Endodermal cell (in vitro differentiated cells): ENCODE data around the gene WNK4. TPM values are rescaled to one million over a fixed set of nuclear protein-coding genes. Genes with fewer than 3 reads are reported as not detected.

ENCODE experiments used
- DNase-seq: peaks from one replicate; pipeline ENCODE4 v3.0.0-alpha.2; 2017
- H3K27ac ChIP-seq: 2 replicates; pipeline ENCODE4 v1.5.1; 2013; ENCODE audit warnings: mild to moderate bottlenecking, low read depth, low read length, moderate library complexity
- H3K27me3 ChIP-seq: 2 replicates; pipeline ENCODE4 v1.6.1; 2013; ENCODE audit warnings: mild to moderate bottlenecking, low read length, moderate library complexity; ENCODE audit not compliant: insufficient read depth, control insufficient read depth, poor library complexity, severe bottlenecking
- H3K36me3 ChIP-seq: 2 replicates; pipeline ENCODE4 v1.7.0; 2013; ENCODE audit warnings: mild to moderate bottlenecking, low read length, moderate library complexity; ENCODE audit not compliant: control insufficient read depth, insufficient read depth
- H3K4me1 ChIP-seq: one replicate; pipeline ENCODE4 v1.7.0; 2013; ENCODE audit warnings: low read length; ENCODE audit not compliant: control insufficient read depth, insufficient read depth
- H3K4me3 ChIP-seq: 2 replicates; pipeline ENCODE4 v1.5.1; 2013; ENCODE audit warnings: mild to moderate bottlenecking, low read length, moderate library complexity
- H3K9ac ChIP-seq: 2 replicates; pipeline ENCODE4 v1.6.1; 2013; ENCODE audit warnings: mild to moderate bottlenecking, low read length, moderate library complexity; ENCODE audit not compliant: poor library complexity, severe bottlenecking; ENCODE audit errors: extremely low read depth
- H3K9me3 ChIP-seq: 2 replicates; pipeline ENCODE4 v1.6.1; 2013; ENCODE audit warnings: mild to moderate bottlenecking, low read length, moderate library complexity; ENCODE audit not compliant: control insufficient read depth
- H3K27ac Mint-ChIP-seq: 2 replicates; pipeline ENCODE4 v1.8.0; 2020; ENCODE audit warnings: mixed read lengths
- H3K27me3 Mint-ChIP-seq: 2 replicates; pipeline ENCODE4 v1.8.0; 2021; ENCODE audit warnings: mild to moderate bottlenecking, mixed read lengths; ENCODE audit not compliant: insufficient read depth
- H3K36me3 Mint-ChIP-seq: 2 replicates; pipeline ENCODE4 v1.8.0; 2020; ENCODE audit warnings: low read depth, mixed read lengths
- H3K4me1 Mint-ChIP-seq: 2 replicates; pipeline ENCODE4 v1.8.0; 2020; ENCODE audit warnings: mixed read lengths
- H3K4me3 Mint-ChIP-seq: 2 replicates; pipeline ENCODE4 v1.8.0; 2020; ENCODE audit warnings: mild to moderate bottlenecking, moderate library complexity, mixed read lengths
- H3K9me3 Mint-ChIP-seq: 2 replicates; pipeline ENCODE4 v1.8.0; 2020; ENCODE audit warnings: mild to moderate bottlenecking, mixed read lengths
- WGBS, 2 experiments: methylation state at CpG; one replicate each; pipeline versions ENCODE4 v1.1.5 to v1.1.7; 2013; ENCODE audit warnings: missing lambda C conversion rate in 2 of 2, mixed read lengths in 1 of 2; ENCODE audit not compliant: insufficient coverage in 1 of 2, insufficient read length in 1 of 2; 5-methylcytosine and 5-hydroxymethylcytosine counted together
- total RNA-seq, 2 donors: library from RNA; stranded (reverse); fragmentation: NEBNext Ultra II Directional in 1 of 2; extraction: Animal tissue kit (Norgen Biotek cat#: 25700) in 1 of 2; gene quantifications; 2 replicates in 1 of 2; 3 replicates in 1 of 2; pipeline ENCODE4 v1.2.1, GENCODE V29; 2021
- TF ChIP-seq, protein P1 (sequence below): fragments of 200-600 bp; sonication (generic); conservative IDR thresholded peaks from 2 replicates; pipeline ENCODE4 v1.5.0; 2021; ENCODE audit warnings: antibody characterized with exemption, mild to moderate bottlenecking

WNK4 gene
- total RNA-seq, 2 donors from 2014 or later: 2.1 to 3.3 TPM

DNA sequence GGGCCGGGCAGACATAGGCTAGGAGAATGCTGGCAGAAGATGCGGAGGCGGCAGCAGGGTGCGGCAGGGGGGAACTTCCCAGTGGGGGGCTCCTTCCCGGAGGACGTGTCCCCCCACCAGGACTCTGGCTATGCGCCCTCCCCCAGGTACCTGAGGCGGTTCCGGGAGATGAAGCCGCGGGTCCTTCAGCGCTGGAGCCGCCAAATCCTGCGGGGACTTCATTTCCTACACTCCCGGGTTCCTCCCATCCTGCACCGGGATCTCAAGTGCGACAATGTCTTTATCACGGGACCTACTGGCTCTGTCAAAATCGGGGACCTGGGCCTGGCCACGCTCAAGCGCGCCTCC, 3.4 kb downstream of the WNK4 start:
- H3K4me3 ChIP-seq: no peak overlapping the region
- H3K4me1 ChIP-seq: no peaks in the 10 kb centered on the region
- TF ChIP-seq, protein P1, sequence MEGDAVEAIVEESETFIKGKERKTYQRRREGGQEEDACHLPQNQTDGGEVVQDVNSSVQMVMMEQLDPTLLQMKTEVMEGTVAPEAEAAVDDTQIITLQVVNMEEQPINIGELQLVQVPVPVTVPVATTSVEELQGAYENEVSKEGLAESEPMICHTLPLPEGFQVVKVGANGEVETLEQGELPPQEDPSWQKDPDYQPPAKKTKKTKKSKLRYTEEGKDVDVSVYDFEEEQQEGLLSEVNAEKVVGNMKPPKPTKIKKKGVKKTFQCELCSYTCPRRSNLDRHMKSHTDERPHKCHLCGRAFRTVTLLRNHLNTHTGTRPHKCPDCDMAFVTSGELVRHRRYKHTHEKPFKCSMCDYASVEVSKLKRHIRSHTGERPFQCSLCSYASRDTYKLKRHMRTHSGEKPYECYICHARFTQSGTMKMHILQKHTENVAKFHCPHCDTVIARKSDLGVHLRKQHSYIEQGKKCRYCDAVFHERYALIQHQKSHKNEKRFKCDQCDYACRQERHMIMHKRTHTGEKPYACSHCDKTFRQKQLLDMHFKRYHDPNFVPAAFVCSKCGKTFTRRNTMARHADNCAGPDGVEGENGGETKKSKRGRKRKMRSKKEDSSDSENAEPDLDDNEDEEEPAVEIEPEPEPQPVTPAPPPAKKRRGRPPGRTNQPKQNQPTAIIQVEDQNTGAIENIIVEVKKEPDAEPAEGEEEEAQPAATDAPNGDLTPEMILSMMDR: no peak
- no peak overlapping the region for H3K27ac ChIP-seq
- peak; percentile 54 for DNase-seq
- H3K36me3 ChIP-seq: peaks cover 2% of the 10 kb centered on the region
- Mint-ChIP-seq H3K27ac (no peak overlapping the region), H3K27me3 (peaks cover 69% of the 10 kb centered on the region), H3K36me3 (no peaks in the 10 kb centered on the region), H3K4me1 (peaks cover 19% of the 10 kb centered on the region), H3K9me3 (no peaks in the 10 kb centered on the region), H3K4me3 (no peak overlapping the region)
- H3K9ac ChIP-seq: no peak overlapping the region
- 83 to 86% methylated on average over 18 to 22 of the region's 22 CpGs for WGBS, 2 experiments
- no peaks in the 10 kb centered on the region for H3K9me3 ChIP-seq
- H3K27me3 ChIP-seq: peaks cover 38% of the 10 kb centered on the region

GRCh38 chr17:42784409-42784808, 4.0 kb downstream of the WNK4 start:
- H3K4me3 ChIP-seq: no peak overlapping the region
- peaks cover 73% of the 10 kb centered on the region for H3K27me3 Mint-ChIP-seq
- H3K9me3 ChIP-seq: no peaks in the 10 kb centered on the region
- TF ChIP-seq, protein P1: no peak
- no peaks in the 10 kb centered on the region for H3K4me1 ChIP-seq
- peaks cover 18% of the 10 kb centered on the region for H3K4me1 Mint-ChIP-seq
- no peak overlapping the region for H3K27ac Mint-ChIP-seq
- H3K9me3 Mint-ChIP-seq: no peaks in the 10 kb centered on the region
- no peak for DNase-seq
- H3K36me3 Mint-ChIP-seq: no peaks in the 10 kb centered on the region
- 91 to 98% methylated on average over 20 to 25 of the region's 25 CpGs for WGBS, 2 experiments
- H3K4me3 Mint-ChIP-seq: no peak overlapping the region
- H3K27me3 ChIP-seq: peaks cover 38% of the 10 kb centered on the region
- H3K27ac ChIP-seq: no peak overlapping the region
- no peak overlapping the region for H3K9ac ChIP-seq
- no peaks in the 10 kb centered on the region for H3K36me3 ChIP-seq

DNA sequence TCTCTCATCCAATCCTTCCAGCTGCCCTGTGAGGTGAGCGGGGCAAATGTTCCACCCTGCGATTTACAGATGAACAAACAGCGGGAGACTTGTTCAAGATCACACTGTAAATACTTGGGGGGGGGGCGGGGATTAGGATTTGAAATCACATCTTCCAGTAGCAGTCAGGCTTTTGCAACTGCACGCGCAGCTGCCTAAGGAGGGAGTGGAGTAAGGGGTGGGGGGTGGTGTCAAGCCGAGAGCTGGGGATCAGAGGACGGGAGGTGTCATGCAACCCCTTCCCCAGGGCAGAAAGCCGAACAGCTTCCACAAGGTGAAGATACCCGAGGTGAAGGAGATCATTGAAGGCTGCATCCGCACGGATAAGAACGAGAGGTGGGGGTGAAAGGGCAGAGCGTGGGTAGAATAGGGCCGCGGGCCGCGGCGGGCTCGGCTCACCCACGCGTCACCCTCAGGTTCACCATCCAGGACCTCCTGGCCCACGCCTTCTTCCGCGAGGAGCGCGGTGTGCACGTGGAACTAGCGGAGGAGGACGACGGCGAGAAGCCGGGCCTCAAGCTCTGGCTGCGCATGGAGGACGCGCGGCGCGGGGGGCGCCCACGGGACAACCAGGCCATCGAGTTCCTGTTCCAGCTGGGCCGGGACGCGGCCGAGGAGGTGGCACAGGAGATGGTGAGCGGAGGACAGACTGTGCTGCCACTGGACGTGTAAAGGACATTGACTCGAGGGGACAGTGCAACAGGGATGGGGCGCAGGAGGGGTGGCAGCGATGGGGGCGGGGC, 4.6 kb downstream of the WNK4 start:
- H3K27me3 Mint-ChIP-seq: peaks cover 76% of the 10 kb centered on the region

More for the DNA sequence above, 4.6 kb downstream of the WNK4 start:
- Histone ChIP-seq H3K9me3 (no peaks in the 10 kb centered on the region), H3K9ac (no peak overlapping the region), H3K36me3 (no peaks in the 10 kb centered on the region), H3K4me1 (no peaks in the 10 kb centered on the region), H3K27me3 (peaks cover 38% of the 10 kb centered on the region), H3K4me3 (no peak overlapping the region), H3K27ac (no peak overlapping the region)
- Mint-ChIP-seq H3K27ac (no peak overlapping the region), H3K9me3 (no peaks in the 10 kb centered on the region), H3K4me3 (no peak overlapping the region), H3K36me3 (no peaks in the 10 kb centered on the region), H3K4me1 (peaks cover 13% of the 10 kb centered on the region)
- DNase-seq: no peak
- 94 to 97% methylated on average over 40 to 52 of the region's 52 CpGs for WGBS, 2 experiments
- TF ChIP-seq, protein P1: no peak
